Forelimb muscle (tissue), 1 donor: ENCODE results near the gene GRM1. TPM values are rescaled to one million over a fixed set of nuclear protein-coding genes. Genes with fewer than 3 reads are reported as not detected.
A peak's percentile ranks its signal among the peaks of the same experiment; 100 is the strongest.

ENCODE experiments used
- DNase-seq: peaks from one replicate; pipeline ENCODE4 v3.0.0-alpha.2; 2013; ENCODE audit warnings: low read depth
- polyA plus RNA-seq: library from polyadenylated mRNA; unstranded; fragments of 120-200 nt; gene quantifications from one replicate; pipeline ENCODE4 v1.2.1, GENCODE V29; 2013; ENCODE audit not compliant: insufficient read length

GRM1 gene
- not detected for polyA plus RNA-seq

DNA sequence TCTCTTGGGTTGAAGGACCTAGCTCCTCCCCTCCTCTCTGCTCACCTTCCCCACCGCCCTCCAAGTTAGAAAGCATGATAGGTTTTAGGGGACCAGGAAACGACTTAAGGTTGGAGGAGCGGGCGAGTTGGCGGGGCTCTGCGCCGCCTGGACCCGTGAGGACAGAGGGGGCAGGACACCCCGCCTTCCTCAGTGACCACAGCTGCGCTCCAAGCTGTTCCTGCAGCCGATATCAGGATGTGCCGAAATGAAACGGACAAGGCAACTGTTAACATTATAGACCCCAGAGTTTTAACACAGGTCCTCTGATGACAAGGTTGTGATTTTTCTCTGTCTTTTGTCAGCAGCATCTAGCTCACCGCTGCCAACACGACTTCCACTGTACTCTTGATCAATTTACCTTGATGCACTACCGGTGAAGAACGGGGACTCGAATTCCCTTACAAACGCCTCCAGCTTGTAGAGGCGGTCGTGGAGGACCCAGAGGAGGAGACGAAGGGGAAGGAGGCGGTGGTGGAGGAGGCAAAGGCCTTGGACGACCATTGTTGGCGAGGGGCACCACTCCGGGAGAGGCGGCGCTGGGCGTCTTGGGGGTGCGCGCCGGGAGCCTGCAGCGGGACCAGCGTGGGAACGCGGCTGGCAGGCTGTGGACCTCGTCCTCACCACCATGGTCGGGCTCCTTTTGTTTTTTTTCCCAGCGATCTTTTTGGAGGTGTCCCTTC is at the start of gene GRM1:
Gene GRM1, plus strand, starts transcription at position 212 of the 722 bp plus-strand sequence. Its CDS starts 456 bp downstream, at position 668.
- DNase-seq, result no peak

DNA sequence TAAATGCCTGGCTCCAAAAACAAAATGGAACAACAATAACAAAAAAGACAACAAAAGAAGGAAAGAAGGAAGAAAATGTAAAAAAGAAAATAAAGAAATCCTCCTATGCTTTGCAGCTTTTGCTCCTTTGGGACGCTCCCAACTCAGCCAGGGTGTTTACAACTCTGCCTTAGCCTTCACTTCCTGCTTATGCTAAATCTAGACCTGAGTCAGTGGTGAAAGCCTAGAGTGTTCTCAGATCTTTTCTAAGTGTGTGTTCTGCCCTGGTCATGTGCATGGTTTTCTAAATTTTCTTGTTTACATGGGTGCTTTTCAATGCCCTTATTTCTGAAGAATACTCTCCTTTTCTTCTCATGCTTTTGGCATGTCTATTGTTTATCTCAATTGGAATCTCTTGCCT is 19.5 kb upstream of the GRM1 start:
- DNase-seq, result no peak

DNA sequence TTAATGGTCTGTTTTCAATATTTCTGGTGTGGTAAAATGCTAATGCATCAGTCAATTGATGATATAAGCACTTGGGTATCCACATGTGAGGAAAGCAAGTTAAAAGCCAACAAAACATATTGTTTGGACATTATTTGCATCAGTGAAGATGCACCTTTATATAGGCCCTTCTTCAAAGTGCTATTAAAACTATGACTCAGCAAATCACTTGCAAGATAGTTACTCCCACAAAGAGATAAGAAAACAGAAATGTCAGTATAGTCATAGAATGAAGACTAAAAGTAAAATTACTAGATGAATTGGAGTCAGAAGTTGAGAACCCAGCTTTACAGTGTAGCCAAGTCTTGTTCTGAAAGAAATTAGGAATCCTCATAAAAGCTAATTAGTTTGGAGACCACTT is 14.6 kb upstream of the GRM1 start:
- DNase-seq, result no peak

DNA sequence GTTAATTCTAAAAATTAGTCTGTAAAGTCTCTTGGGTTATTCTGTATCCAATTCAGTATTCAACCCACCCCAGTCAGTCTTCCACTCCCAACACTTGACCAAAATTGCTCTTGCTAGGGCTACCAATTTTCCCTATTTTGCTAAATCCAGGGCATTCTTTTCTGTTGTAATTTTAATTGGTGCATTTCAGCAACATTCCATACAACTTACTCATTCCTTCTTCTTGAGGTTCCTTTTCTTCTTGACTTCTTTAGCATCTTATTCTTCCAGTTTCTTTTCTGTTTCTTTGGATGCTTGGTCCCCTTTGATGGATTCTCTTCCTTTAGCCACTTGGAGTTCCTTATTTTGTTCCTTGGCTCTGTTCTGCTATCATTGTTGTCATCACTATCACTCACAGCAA is 11.2 kb upstream of the GRM1 start:
- no peak for DNase-seq

DNA sequence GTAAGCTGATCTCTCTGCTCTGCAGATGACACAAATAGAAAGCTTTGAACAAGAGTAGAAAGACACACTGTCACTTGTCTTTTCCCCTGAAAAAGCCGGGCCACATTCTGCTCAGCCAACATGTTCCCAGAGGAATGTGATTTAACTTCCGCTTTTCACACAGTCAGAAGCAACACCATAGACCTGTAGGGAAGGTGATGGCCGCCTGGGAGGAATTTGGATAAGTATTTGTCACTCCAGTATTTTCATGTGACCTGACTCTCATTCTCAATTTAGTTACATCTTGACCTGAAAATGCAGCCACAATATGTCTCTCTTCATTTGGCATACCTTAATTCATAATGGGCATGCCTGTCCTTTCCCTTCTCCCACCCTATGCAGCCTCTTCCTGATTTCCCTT is 2.0 kb upstream of the GRM1 start:
- DNase-seq, result no peak

DNA sequence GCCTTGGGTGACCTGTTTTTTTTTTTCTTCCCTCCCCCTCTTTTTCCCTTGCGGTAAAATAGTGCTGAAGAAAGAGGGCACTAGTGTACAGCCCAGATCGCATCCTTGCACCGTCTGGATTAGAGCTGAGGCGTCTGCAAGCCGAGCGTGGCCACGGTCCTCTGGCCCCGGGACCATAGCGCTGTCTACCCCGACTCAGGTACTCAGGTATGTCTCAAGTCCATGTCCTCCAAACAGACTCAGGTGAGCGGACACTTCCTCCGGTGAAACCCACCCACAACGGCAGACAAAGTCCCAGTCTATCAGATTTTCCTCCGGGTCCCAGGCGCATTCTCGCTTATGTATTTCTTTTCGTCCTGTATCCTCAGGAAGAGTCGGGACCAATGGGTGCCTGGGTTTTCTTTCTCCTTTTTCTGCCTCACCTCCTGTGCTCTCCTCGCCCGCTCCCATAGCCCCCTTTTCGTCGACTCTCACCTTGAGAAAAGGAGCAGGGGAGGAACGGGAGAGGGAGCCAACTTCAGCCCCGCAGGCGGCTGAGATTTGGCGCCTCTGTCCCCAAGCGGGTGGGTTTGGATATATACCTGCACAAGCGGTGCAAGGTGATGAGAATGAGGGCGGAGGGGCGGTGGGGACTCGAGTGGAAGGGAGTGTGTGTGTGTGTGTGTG is 1.1 kb upstream of the GRM1 start:
- no peak for DNase-seq

DNA sequence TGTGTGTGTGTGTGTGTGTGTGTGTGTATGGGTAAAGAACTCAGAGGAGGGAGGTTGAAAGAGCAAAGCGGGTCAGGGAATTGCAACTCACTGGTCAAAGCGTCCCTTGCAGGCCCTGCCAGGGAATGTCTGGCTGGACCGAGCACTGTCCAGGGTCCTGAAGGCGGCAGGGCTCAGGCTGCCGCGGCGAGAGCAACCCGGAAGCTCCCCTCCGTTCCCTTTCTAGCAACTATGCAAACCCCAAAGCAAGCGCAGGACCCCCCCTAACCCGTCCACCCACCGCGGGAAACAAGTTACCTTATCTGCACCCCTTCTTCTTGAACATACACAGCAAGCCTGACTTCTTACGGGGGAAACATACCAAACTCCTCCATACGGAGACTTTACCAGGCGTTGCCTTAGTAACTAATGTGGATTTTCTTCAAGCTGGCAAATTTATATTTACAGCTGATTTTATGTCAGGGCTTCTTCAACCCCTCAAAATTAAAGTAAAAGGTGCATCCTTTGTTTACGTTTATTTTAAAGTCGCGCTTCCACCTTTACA is 538 bp upstream of the GRM1 start:
- peak; percentile 26 for DNase-seq

DNA sequence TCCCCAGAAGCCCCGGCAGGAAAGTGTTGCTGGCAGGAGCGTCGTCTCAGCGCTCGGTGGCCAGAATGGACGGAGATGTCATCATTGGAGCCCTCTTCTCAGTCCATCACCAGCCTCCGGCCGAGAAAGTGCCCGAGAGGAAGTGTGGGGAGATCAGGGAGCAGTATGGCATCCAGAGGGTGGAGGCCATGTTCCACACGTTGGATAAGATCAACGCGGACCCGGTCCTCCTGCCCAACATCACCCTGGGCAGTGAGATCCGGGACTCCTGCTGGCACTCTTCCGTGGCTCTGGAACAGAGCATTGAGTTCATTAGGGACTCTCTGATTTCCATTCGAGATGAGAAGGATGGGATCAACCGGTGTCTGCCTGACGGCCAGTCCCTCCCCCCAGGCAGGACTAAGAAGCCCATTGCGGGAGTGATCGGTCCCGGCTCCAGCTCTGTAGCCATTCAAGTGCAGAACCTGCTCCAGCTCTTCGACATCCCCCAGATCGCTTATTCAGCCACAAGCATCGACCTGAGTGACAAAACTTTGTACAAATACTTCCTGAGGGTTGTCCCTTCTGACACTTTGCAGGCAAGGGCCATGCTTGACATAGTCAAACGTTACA is 817 bp downstream of the GRM1 start:
- no peak for DNase-seq

DNA sequence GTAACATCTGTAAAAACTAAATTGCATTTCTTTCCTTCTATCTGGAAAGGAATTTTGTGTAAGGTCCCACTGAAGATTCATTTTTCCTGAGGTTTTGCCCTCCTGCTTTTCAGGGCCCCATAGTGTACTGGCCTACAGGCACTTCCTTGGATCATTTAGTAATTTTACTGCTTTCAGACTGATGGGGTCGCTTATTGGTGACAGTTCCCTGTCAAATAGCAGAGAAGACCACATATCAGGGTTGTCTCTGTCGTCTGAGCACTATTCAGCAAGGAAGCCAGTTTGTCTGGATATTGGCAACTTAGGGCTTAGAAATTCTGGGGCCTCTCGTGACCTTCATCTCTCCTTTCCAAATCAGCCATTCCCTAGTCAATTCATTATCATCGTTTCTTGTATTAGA is 3.5 kb downstream of the GRM1 start:
- DNase-seq, result no peak

DNA sequence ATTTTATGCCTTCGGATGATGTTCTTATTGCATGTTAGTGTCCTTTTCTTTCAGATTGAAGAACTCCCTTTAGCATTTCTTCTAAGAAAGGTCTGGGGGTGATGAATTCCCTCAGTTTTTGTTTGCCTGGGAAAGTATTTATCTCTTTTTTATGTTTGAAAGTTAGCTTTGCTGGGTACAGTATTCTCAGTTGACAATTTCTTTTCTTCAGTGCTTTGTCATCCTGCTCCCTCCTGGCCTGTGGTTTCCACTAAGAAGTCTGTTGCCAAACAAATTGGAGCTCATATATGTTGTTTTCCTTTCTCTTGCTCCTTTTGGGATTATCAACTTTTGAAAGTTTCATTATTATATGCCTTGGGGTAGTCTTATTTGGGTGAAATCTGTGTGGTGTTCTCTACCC is 11.5 kb downstream of the GRM1 start:
- DNase-seq, result no peak

DNA sequence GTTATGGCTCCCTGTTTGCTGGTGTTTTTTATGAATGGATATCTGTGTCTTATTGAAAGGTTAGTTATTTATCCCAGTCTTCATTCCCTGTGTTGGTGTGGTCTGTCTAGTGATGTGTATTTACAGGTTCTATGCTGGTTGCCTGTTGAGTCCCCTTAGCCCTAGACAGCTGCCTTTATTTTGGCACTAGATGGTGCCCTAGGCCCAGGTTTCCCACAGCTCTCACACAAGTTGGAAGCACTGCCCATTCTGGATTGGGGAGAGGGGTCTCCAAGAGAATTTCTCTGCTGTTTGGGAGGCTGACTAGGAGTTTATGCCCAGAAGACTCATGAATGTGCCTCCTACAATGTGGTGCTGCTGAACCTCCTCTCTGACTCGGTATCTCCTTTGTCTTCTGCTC is 12.4 kb downstream of the GRM1 start:
- DNase-seq, result no peak

DNA sequence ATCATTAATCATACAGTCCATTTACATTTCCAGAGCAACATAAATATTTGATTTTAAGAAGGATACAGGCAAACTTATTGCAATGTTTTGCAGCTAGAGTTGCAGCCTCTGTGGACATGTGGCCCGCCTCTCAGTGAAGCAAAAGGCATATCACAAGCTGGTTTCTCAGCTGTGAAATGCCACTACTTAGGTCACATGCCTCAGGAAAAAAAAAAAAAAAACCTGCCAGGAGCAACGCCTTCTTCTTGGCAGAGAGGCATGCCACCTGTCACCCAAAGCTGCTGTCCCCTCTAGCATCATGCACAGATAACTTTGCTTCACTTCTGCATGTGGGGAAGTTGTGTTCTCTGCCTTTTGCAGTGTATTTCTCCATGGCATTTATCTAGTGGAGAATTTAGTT is 18.5 kb downstream of the GRM1 start:
- DNase-seq, result no peak

DNA sequence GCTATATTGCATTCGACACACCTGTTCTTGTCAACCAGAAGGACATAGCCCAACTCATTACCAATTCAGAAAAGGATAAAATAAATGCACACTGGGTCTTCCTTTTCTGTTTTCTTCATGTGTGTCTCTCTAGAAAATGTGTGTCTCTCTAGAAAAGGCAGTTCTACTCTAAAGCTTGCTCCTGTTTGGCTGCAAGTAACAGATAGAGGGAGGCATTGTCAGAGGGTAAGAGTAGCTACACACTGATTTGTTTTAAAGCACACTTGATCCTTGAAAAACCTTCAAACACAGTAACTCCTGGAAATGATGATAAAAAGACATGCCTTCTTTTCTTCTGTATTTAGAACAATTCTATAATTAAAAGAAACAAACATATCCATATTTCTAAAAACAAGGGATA is 21.3 kb downstream of the GRM1 start:
- DNase-seq, result no peak

DNA sequence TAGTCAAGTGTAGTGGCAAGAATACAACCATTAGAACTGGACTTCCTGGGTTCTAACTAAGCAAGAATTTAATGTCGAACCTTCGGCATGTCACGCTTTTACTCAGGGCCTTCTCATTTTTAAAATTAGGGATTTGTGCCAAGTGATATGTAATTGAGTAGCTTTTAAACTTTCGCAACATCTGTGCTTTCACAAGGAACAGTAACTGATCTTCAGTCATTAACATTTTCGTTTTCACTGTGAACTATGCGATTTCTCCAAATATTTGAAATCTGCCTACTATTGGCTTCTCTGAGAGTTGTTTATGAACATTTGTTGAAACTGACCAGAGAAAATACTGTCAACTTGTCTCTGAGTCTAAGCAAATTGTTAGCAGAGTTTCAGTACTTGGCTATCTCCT is 27.6 kb downstream of the GRM1 start:
- no peak for DNase-seq

DNA sequence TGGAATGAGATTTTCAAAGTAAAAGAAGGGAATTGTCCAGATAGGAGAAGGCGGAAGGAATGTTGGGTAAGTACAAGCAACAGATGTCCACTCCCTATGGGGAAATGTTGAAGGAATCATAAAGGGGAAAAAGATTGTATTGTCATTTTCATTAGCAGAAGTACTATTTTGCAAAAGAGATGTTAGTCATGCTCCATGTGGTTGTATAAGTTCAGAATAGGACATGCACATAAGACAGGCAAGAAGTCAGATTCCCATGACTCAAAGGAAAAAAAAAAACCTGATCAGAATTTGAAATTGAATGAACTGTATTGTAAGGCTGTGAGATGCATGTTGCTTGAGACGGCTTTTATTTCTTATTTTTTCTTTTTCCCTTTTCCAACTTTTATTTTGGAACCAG is 36.8 kb downstream of the GRM1 start:
- no peak for DNase-seq

DNA sequence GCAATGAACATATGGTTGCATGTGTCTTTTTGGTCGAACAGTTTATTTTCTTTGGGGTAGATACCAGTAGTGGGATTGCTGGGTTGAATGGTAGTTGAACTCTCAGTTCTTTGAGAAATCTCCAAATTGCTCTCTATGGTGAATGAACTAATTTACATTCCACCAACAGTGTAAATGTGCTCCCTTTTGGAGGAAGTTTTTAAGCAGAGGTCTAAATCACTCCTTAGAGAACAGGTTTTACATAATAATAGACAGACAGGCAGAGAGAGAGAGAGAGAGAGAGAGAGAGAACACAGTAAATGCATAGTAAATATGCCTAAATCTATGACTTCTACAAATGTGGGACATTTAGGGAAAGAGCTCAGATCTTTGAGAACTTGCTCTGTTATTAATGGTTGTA is 37.6 kb downstream of the GRM1 start:
- no peak for DNase-seq

DNA sequence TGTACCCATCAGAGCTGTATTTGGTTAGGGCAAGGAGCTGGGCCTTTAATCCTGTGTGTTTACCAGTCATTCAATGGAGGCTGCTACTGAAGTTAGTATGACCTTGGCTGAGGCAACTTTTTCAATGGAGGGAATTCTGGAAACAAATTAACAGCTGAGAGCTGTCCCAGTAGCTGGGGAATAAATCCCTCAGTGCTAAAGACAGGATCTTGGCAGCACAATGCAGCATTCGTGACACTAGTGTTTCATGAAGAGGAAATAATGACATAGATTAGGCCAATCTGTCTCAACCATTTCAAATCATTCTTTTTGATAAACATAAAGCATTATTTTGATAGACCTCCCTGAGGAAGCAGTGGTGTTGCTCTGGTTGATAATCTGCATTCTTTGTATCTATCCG is 42.9 kb downstream of the GRM1 start:
- DNase-seq, result no peak

DNA sequence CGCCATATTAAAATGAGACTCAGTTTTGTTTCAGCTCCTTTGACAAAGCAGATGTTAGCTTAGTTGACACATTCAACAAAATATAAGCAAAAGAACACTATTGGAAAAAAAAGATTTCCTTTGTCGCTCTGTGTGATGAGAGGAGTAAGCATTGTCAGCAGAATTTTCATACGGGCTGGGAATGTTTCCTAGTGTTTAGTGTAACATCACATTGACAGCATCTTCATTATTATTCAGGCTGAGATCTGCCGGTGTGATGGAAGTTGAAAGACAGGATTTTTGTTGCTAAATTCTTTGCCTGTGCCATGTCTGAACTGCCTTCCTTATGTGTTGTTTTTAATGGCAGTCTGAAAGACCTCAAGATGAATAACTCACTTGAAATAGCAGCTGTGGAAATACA is 49.1 kb downstream of the GRM1 start:
- no peak for DNase-seq

DNA sequence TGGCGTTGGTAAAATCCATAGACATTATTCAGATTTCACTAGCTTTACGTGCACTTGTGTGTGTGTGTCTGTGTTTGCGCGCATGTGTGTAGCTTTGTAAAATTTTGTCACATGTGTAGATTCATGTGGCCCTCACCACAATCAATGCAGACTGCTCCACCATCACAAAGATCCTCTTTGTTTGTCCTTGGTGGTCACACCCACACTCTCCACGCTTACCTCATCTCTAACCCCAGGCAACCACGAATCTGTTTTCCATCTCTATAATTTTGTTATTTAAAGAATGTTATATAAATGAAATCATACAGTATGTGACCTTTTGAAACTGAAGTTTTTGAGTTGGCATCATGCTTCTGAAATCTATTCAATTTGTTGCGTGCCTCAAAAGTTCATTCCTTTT is 58.5 kb downstream of the GRM1 start:
- DNase-seq, result no peak

DNA sequence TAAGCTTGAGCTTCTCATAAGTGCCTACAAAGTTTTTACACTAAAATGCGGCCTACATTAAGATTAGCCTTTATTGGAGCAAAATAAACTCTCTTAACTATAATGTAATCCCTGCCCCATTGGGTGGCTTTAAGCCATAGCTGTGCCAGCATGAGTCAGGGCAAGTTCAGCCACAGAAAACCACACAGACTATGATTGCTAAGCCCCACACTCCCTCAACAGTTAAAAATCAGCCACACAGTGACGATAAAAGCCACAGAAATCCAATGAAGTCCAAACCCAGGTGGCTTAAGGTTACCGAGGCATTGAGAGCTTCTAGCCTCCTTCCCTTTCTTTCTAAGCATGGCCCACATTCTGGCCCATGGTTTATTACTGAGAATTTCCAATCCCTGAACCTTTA is 61.6 kb downstream of the GRM1 start:
- no peak for DNase-seq

DNA sequence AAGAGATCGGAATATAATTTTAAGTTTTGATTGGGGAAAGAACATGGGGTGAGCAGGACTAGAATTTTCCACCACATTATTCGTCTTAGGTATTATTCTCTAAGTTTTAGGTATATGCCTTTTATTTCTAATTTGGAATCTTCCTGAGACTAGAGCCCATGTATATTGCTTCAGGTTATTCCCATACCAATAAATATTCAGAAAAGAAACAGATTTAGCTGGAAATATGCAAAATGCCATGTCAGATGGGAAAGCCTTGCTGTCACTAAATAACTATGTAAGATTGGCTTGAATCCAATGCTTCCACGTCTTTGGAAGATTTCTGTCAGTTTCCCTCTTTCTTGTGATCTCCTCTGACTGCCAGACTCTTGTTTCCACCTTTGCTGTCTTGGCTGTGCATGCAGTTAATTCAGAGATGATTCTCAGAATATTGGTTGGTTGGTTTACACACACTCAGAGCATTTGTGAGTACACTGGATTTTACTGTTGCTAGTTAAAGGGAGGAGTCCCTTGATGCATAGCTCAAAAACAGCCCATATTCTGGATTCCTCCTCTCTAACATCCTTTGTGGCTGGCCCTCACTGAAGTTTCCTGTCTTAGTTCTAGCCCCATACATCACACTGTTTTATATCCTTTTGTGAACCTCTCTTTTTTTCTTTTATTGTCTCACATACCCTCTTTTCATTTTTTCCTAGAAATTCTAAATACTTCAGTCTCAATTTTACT is 64.3 kb downstream of the GRM1 start:
- no peak for DNase-seq

DNA sequence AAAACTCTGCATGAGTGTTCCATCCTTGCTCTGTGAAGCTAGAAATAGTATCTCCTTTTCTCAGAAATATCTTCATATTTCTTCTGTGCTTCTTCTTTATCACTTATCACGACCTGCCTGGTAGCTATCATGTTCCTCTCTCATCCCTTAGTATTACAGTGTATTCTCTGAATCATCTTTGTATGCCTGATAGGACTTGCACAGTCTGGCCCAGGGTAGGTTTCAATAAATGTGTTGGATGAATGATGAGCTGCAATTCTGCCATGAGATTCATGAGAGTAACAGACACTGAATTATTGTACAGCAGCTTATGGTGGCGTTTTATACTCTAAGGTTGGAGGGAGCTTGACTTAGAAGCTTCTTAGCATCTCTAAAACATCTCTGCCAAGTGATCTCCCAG is 66.6 kb downstream of the GRM1 start:
- no peak for DNase-seq
